ELF-1 (cell line): ENCODE measurements around the gene MS4A18.
"Not testable (repeated sequence)": the region's sequence is repeated elsewhere in the genome, so short reads cannot be mapped to it uniquely, and the experiment has no call there.

Experiments used
- DNase-seq: peaks from one replicate; pipeline ENCODE4 v3.0.0-alpha.2; 2016; ENCODE audit warnings: low read depth, low spot score

Gene MS4A18

DNA sequence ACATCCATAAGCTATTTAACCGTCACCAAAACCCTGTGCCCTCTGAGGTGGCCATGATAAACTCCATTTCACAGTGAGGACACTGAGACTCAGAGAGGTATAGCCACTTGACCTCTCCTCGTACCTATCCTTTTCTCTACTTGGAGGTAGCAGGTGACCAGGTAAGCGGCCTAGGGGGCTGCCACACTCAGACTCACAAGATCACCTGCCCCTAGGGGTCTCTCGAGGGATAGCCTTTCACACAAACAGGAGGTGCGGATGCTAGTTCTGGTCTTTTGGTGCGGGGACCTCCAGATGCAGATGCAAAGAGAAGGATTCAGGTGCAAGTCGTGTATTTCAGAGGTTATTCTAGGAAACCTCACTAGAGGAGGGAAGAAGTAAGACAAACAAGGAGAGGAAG is 14.6 kb downstream of the MS4A18 start:
- DNase-seq = no peak

DNA sequence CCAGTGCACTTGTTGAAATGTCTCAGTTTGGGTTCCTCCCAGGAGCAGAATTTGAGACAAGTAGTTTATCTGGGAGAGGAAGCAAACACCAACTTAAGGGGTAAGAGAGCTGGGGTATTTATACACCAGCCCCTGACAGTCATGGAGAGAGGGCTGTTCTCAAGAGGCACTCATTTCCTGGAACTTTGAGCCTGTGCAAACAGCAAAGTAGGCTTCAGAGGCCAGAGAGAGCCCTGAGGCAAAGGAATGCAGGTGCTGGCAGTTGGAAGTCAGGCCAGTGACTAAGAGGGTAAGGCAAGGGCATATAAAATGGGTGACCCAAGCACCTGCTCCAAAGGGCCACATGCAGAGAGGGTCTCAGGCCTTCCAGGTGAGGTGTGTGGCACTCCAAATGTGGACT is 16.1 kb downstream of the MS4A18 start:
- no peak for DNase-seq

- DNase-seq = no peak
Measured at GRCh38 chr11:60741421-60741820, 16.9 kb downstream of the MS4A18 start.

GRCh38 chr11:60743058-60743457 is 18.5 kb downstream of the MS4A18 start:
- DNase-seq = no peak

DNA sequence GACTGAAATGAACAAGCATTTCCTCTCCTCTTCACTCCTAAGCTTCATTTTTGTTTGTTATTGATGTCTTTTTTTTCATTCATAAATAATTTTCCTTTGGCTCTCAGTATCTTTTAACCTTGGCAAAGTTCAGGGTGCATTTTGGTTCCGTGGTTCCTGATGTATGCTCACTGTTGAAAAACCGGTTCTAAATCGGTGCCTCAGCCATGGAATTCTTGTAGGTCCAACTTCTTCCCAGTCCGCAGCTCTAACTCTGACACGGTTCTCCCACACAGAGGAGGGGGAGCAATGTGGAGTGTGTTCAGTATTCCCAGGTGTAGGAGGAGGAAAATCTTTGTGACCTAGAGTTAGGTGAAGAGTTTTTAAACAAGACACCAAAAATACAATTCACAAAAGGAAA is 19.6 kb downstream of the MS4A18 start:
- no peak for DNase-seq

- DNase-seq = no peak
Measured at GRCh38 chr11:60747359-60747873, 22.9 kb downstream of the MS4A18 start.

DNA sequence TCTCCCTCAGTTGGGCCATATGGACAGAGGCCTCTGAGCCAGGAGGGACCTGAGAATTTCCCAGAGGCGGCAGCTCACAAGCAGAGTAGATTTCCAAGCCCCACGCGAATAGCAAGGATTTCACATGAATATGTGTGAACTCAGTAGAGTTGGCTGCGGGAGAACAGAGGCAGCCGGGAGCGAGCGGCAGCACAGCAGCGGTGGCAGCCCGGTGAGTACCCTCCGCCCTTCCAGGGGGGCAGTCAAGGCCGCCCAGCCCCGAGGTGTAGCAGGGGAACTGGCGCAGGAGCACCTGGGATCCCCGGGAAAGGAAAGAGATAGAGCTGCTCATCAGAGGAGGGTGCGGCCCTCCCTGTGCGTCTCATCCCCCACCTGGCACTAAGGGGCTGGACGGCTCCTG is 23.7 kb downstream of the MS4A18 start:
- no peak for DNase-seq

DNA sequence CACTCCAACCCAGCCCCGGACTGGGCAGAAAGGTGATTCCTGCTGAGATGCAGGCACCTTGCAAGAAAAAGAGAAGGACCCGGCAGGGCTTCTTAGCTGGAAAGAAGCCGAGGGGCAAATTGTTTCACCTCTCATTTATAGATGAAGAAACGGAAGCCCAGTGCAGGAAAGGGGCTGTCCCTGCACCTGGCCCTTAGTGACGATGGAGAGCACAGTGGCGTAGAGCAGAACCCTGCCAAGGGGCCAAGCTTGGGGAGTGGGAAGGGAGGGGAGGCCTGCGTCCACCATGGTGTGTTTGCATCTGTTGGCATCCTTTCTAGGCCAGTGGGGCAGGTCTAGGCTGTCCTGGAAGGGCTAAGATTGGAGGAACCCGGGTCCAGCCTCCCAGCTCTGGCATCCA is 24.3 kb downstream of the MS4A18 start:
- DNase-seq = no peak

GRCh38 chr11:60750911-60751310 is 26.4 kb downstream of the MS4A18 start:
- DNase-seq = peak; percentile 27

DNA sequence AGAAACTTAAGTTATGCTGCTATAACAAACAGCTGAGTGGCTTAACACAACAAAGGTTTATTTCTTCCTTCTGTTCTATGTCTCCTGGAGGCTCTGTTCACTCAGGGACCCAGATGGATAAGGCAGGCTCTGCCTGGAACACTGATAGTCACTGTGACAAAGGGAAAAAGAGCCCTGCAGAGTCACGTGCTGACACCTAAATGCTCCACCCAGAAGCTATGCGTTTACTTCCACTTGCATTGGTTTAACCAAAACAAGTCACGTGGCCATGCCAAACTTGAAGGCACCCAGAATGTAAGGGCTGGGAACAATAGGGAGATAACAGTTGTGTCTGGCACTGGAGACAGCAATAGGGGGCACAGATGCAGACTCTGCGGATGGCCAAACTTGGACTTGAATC is 28.8 kb downstream of the MS4A18 start:
- DNase-seq = no peak

DNA sequence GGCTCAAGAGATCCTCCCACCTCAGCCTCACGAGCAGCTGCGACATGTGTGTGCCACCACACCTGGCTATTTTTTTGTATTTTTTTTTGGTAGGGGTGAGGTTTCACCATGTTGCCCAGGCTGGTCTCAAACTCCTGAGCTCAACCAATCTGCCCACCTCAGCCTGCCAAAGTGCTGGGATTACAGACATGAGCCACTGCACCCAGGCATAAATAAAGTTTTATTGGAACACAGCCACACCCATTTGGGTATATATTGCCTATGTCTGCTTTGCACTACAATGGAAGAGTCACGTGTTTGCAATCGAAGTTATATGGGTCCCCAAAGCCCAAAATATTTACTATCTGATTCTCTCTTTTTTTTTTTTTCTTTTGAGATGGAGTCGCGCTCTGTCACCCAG is 30.4 kb downstream of the MS4A18 start:
- DNase-seq = no peak

- DNase-seq = peak; percentile 77
Measured at GRCh38 chr11:60756307-60757032, 31.9 kb downstream of the MS4A18 start, which contains the start of gene MS4A15. Gene MS4A15 (plus strand): TSS chr11:60756867. CDS start chr11:60763734, 6,867 bp downstream.

DNA sequence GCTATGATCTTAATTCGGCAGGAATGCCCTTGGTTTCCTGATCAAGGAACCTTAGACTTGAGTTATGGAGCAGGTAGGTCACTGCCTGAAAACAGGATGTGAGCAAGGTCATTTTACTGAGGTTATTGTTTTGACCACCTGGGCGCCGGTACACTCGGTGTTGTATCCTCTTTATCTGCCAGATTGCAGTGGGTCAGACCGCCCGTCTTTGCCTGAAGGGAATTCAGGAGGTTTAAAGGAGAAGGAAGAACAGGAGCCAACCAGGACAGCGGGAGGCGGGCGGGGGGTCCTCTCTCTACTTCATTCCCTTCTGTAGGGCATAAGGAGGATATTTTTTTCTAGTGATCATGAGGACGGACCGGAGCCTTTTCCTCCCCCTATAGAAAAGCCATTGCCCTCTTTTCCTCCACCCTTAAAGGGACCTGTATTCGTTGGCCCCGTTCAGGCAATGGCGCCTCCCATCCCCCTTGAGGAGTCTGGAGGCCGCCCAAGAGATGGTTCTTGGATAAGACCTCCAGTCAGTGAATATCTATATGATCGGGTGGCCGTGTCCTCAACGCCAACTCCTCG is 32.8 kb downstream of the MS4A18 start:
- no peak for DNase-seq

- not testable (repeated sequence) for DNase-seq
Measured at GRCh38 chr11:60758671-60759070, 34.2 kb downstream of the MS4A18 start.

DNA sequence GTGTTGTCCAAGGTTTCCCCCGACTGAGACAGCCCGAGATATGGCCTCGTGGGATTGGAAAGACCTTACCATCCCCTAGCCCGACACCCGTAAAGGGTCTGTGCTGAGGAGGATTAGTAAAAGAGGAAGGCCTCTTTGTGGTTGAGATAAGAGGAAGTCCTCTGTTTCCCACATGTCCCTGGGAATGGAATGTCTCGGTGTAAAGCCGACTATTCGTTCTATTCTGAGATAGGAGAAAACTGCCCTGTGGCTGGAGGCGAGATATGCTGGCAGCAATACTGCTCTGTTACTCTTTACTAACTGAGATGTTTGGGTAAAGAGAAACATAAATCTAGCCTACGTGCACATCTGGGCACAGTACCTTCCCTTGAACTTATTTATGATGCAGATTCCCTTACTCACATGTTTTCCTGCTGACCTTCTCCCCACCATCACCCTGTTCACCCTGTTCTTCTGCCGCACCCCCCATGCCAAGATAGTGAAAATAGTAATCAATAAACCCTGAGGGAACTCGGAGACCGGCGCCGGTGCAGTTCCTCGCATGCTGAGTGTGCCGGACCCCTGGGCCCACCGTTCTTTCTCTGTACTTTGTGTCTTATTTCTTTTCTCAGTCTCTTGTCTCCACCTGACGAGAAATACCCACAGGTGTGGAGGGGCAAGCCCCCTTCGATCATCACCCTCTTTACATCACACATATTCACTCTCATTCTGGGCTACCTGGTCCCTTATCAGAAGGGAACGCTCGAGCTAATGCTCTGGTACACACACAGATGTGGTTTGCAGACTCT is 35.1 kb downstream of the MS4A18 start:
- DNase-seq = not testable (repeated sequence)

DNA sequence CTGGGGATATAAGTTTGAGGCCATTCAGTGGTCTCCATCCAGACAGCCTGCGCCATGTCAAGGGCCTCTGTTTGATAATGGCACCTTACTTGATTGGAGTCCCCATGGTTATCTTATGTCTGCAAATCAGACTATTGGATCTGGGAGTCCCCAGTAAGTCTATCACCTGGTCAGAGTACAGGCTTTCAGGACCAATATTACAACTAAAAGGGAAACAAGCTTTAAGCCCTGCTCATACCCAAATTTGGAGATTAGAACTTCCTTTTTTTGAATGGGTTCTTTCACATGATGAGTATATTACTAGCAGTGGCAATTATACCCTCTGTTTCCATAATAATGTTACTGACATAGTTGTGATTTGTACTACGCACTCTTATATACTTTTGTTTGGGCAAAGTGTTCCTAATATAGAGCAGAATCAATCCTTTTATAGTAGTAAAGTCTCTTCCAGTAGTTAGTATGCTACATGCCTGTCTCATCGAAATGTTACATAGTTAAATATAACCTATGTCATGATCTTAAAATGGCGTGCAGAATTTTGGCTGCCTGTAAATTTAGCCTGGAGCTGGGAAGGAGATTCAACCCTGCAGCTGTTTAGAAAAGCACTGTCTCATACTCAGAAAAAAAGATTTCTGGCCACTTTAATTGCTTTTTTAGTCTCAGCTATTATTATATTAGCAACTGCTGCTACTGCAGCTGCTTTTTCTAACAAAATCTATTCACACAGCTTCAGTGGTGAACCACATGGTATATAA is 37.1 kb downstream of the MS4A18 start:
- DNase-seq = no peak

- DNase-seq = peak; percentile 41
Measured at GRCh38 chr11:60762851-60763691, 38.6 kb downstream of the MS4A18 start.

DNA sequence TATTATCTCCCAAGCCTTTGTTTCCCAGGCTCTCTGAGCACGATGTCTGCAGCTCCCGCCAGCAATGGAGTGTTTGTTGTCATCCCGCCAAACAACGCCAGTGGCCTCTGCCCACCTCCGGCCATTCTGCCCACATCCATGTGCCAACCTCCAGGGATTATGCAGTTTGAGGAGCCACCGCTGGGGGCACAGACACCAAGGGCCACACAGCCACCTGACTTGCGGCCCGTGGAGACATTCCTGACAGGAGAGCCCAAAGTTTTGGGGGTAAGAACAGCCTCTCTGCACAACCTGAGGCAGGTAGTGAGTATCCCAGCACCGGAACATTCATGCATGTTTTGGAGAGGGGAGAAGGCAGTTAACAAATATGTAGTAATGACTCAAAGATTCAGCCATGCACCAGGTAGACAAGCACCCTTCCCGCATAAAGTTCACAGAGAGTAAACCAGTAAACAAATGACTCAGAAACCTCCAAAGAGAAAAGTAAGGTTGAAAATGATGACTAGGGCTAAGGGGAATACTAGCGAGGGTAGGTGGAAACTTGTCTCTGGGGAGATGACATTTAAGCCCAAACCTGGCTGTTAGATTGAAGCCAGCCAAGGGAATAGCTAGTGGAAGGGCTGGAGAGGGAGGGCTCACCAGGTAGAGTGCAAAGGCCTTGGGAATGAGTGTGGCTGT is 39.3 kb downstream of the MS4A18 start:
- DNase-seq = no peak

- no peak for DNase-seq
Measured at GRCh38 chr11:60764879-60765278, 40.4 kb downstream of the MS4A18 start.

DNA sequence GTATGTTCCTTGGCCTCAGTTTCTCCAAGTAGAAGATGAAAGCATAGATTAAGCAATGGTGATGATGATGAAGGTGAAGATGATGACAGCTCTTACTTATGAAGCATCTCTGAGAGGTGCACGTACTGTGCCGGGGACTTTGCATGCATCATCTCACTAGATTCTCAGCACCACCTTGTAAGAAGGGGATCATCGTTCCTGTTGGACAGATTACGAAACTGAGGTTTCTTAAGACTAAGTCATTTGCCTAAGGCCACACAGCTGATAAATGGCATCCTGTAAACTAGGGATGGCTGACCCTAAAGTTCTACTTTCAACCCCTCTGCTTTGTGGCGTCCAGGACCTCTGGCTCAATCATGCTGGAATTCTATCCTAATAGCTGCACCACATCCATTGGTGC is 40.8 kb downstream of the MS4A18 start:
- no peak for DNase-seq
